H9 (cell line): ENCODE measurements around the gene PLCB1. TPM values are rescaled to one million over a fixed set of nuclear protein-coding genes. Genes with fewer than 3 reads are reported as not detected.

Experiments used
- DNase-seq: peaks from one replicate; pipeline ENCODE4 v3.0.0-alpha.2; 2017
- H2AFZ ChIP-seq: one replicate; pipeline ENCODE4 v1.6.1; 2013; ENCODE audit warnings: mild to moderate bottlenecking, low read length, control low read depth, moderate library complexity
- H2AK5ac ChIP-seq: 2 replicates; pipeline ENCODE4 v1.6.1; 2013; ENCODE audit warnings: low read length, control low read depth, mixed read lengths; ENCODE audit not compliant: insufficient read length
- H2BK120ac ChIP-seq: one replicate; pipeline ENCODE4 v1.6.1; 2013; ENCODE audit warnings: low read depth, mild to moderate bottlenecking, low read length, control low read depth, inconsistent platforms; ENCODE audit not compliant: poor library complexity, severe bottlenecking
- H2BK12ac ChIP-seq: 2 replicates; pipeline ENCODE4 v1.6.1; 2013; ENCODE audit warnings: low read length, control low read depth, mixed read lengths, low read depth; ENCODE audit not compliant: insufficient read length
- H2BK15ac ChIP-seq: 2 replicates; pipeline ENCODE4 v1.6.1; 2013; ENCODE audit warnings: low read depth, low read length, control low read depth
- H2BK20ac ChIP-seq: one replicate; pipeline ENCODE4 v1.6.1; 2013; ENCODE audit warnings: low read depth, mild to moderate bottlenecking, low read length, control low read depth, inconsistent platforms; ENCODE audit not compliant: poor library complexity, severe bottlenecking
- H2BK5ac ChIP-seq: 2 replicates; pipeline ENCODE4 v1.6.1; 2013; ENCODE audit warnings: low read length, control low read depth, mixed read lengths; ENCODE audit not compliant: insufficient read length
- H3K14ac ChIP-seq: 2 replicates; pipeline ENCODE4 v1.6.1; 2013; ENCODE audit warnings: low read length, control low read depth; ENCODE audit not compliant: insufficient read depth
- H3K18ac ChIP-seq: 2 replicates; pipeline ENCODE4 v1.6.1; 2013; ENCODE audit warnings: low read depth, mild to moderate bottlenecking, mixed read lengths, low read length, control low read depth; ENCODE audit not compliant: insufficient read length
- H3K23ac ChIP-seq: 2 replicates; pipeline ENCODE4 v1.6.1; 2013; ENCODE audit warnings: low read length, control low read depth, mixed read lengths, low read depth; ENCODE audit not compliant: insufficient read length
- H3K23me2 ChIP-seq: 2 replicates; pipeline ENCODE4 v1.6.1; 2013; ENCODE audit warnings: low read depth, mild to moderate bottlenecking, mixed read lengths, low read length, control low read depth; ENCODE audit not compliant: insufficient read length, poor library complexity, severe bottlenecking
- H3K27ac ChIP-seq: 2 replicates; pipeline ENCODE4 v1.5.1; 2013; ENCODE audit warnings: low read length, control low read depth, mixed read lengths, low read depth; ENCODE audit not compliant: insufficient read length
- H3K27me3 ChIP-seq: 2 replicates; pipeline ENCODE4 v1.6.1; 2013; ENCODE audit warnings: low read length, control low read depth, inconsistent platforms; ENCODE audit not compliant: insufficient read depth
- H3K4ac ChIP-seq: 2 replicates; pipeline ENCODE4 v1.6.1; 2013; ENCODE audit warnings: low read depth, mild to moderate bottlenecking, control low read depth, inconsistent platforms, low read length, moderate library complexity
- H3K4me1 ChIP-seq: 2 replicates; pipeline ENCODE4 v1.6.1; 2013; ENCODE audit warnings: low read length, control low read depth, inconsistent platforms; ENCODE audit not compliant: insufficient read depth
- H3K4me2 ChIP-seq: 2 replicates; pipeline ENCODE4 v1.6.1; 2013; ENCODE audit warnings: low read length, control low read depth, mixed read lengths; ENCODE audit not compliant: insufficient read length, insufficient read depth
- H3K56ac ChIP-seq: 2 replicates; pipeline ENCODE4 v1.6.1; 2013; ENCODE audit warnings: low read depth, mild to moderate bottlenecking, mixed read lengths, low read length, control low read depth; ENCODE audit not compliant: insufficient read length
- H3K79me1 ChIP-seq: 2 replicates; pipeline ENCODE4 v1.6.1; 2013; ENCODE audit warnings: low read depth, mild to moderate bottlenecking, moderate library complexity, low read length, control low read depth, inconsistent platforms; ENCODE audit not compliant: insufficient read depth, poor library complexity, severe bottlenecking
- H3K79me2 ChIP-seq: 2 replicates; pipeline ENCODE4 v1.6.1; 2013; ENCODE audit warnings: low read length, control low read depth, inconsistent platforms; ENCODE audit not compliant: insufficient read depth
- H3K9ac ChIP-seq: 2 replicates; pipeline ENCODE4 v1.6.1; 2013; ENCODE audit warnings: low read length, control low read depth, mixed read lengths; ENCODE audit not compliant: insufficient read length; ENCODE audit errors: extremely low read depth
- H3K9me3 ChIP-seq: one replicate; pipeline ENCODE4 v1.6.1; 2013; ENCODE audit warnings: low read depth, low read length, inconsistent platforms; ENCODE audit not compliant: control insufficient read depth
- H3T11ph ChIP-seq: one replicate; pipeline ENCODE4 v1.6.1; 2013; ENCODE audit warnings: mild to moderate bottlenecking, low read length, control low read depth, inconsistent platforms
- H4K20me1 ChIP-seq: one replicate; pipeline ENCODE4 v1.6.1; 2013; ENCODE audit not compliant: control insufficient read depth, insufficient read length, insufficient read depth
- H4K5ac ChIP-seq: 2 replicates; pipeline ENCODE4 v1.6.1; 2013; ENCODE audit warnings: low read depth, mild to moderate bottlenecking, mixed read lengths, low read length, control low read depth; ENCODE audit not compliant: insufficient read length
- H4K8ac ChIP-seq: replicated peaks from 2 replicates; pipeline ENCODE4 v1.6.1; 2013; ENCODE audit warnings: low read length, control low read depth, mixed read lengths, low read depth; ENCODE audit not compliant: insufficient read length
- H4K91ac ChIP-seq: 2 replicates; pipeline ENCODE4 v1.6.1; 2013; ENCODE audit warnings: low read depth, mild to moderate bottlenecking, moderate library complexity, mixed read lengths, low read length, control low read depth; ENCODE audit not compliant: insufficient read length
- H3K27ac Mint-ChIP-seq, 3 experiments: 2 replicates in 2 of 3; 3 replicates in 1 of 3; pipeline ENCODE4 v1.8.0; 2020 to 2021; ENCODE audit warnings: mixed read lengths in 3 of 3, mild to moderate bottlenecking in 1 of 3, moderate library complexity in 1 of 3
- H3K27me3 Mint-ChIP-seq: 2 replicates; pipeline ENCODE4 v1.8.0; 2021; ENCODE audit warnings: low read depth, mild to moderate bottlenecking, moderate library complexity, mixed read lengths
- H3K36me3 Mint-ChIP-seq, 3 experiments: 2 replicates in 2 of 3; 3 replicates in 1 of 3; pipeline ENCODE4 v1.8.0; 2020 to 2021; ENCODE audit warnings: low read depth in 3 of 3, mixed read lengths in 3 of 3; ENCODE audit not compliant: insufficient read depth in 1 of 3
- H3K4me1 Mint-ChIP-seq, 2 experiments: 2 replicates each; pipeline ENCODE4 v1.8.0; 2020; ENCODE audit warnings: mixed read lengths in 2 of 2
- H3K4me3 Mint-ChIP-seq, 2 experiments: 2 replicates in 1 of 2; 3 replicates in 1 of 2; pipeline ENCODE4 v1.8.0; 2020 to 2021; ENCODE audit warnings: mild to moderate bottlenecking in 2 of 2, mixed read lengths in 2 of 2, moderate library complexity in 1 of 2
- H3K9me3 Mint-ChIP-seq, 2 experiments: 2 replicates in 1 of 2; 3 replicates in 1 of 2; pipeline ENCODE4 v1.8.0; 2020; ENCODE audit warnings: mild to moderate bottlenecking in 2 of 2, mixed read lengths in 2 of 2, moderate library complexity in 1 of 2
- WGBS: extraction: QIAGEN DNeasy Blood & Tissue Kit; methylation state at CpG from one replicate; pipeline ENCODE4 v1.1.7; 2013; ENCODE audit warnings: missing lambda C conversion rate, low lambda C conversion rate, mixed read lengths; ENCODE audit not compliant: insufficient read length; ENCODE audit errors: extremely low coverage; 5-methylcytosine and 5-hydroxymethylcytosine counted together
- total RNA-seq: library from RNA; stranded (reverse); gene quantifications from 2 replicates; pipeline ENCODE4 v1.2.1, GENCODE V29; 2021
- TF ChIP-seq, protein P1 (sequence below): fragments of 200-600 bp; sonication (generic); conservative IDR thresholded peaks from 3 replicates; pipeline ENCODE4 v1.8.0; 2021; ENCODE audit warnings: antibody characterized with exemption, mild to moderate bottlenecking

The PLCB1 gene
- total RNA-seq, 1 experiment from 2014 or later = 11.5 TPM

GRCh38 chr20:8335495-8336195 is 203.6 kb downstream of the PLCB1 start:
- H3K56ac ChIP-seq = no peak overlapping the region
- H3K9ac ChIP-seq = no peak overlapping the region
- H2BK12ac ChIP-seq = no peak overlapping the region
- H3K79me2 ChIP-seq = no peaks in the 10 kb centered on the region
- H4K20me1 ChIP-seq = no peaks in the 10 kb centered on the region
- Mint-ChIP-seq H3K27me3 (no peaks in the 10 kb centered on the region), H3K36me3 (no peaks in the 10 kb centered on the region), H3K4me1 (peaks cover 6 to 7% of the 10 kb centered on the region in 2 experiments), H3K9me3 (no peaks in the 10 kb centered on the region; a peak in 1 of 5 replicates), H3K4me3 (no peak overlapping the region), H3K27ac (0 out of 7 replicates have a peak overlapping the region, but pooled peaks of 1 of the 3 experiments have one; percentile 3)
- no peak overlapping the region for H2BK20ac ChIP-seq
- TF ChIP-seq, protein P1, sequence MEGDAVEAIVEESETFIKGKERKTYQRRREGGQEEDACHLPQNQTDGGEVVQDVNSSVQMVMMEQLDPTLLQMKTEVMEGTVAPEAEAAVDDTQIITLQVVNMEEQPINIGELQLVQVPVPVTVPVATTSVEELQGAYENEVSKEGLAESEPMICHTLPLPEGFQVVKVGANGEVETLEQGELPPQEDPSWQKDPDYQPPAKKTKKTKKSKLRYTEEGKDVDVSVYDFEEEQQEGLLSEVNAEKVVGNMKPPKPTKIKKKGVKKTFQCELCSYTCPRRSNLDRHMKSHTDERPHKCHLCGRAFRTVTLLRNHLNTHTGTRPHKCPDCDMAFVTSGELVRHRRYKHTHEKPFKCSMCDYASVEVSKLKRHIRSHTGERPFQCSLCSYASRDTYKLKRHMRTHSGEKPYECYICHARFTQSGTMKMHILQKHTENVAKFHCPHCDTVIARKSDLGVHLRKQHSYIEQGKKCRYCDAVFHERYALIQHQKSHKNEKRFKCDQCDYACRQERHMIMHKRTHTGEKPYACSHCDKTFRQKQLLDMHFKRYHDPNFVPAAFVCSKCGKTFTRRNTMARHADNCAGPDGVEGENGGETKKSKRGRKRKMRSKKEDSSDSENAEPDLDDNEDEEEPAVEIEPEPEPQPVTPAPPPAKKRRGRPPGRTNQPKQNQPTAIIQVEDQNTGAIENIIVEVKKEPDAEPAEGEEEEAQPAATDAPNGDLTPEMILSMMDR = no peak
- no peak overlapping the region for H2AK5ac ChIP-seq
- H3K4ac ChIP-seq = no peak overlapping the region
- no peak overlapping the region for H4K91ac ChIP-seq
- no peak overlapping the region for H3K14ac ChIP-seq
- H3K18ac ChIP-seq = no peak overlapping the region
- H2BK5ac ChIP-seq = no peak overlapping the region
- no peaks in the 10 kb centered on the region for H3K9me3 ChIP-seq
- DNase-seq = no peak
- WGBS = no CpG with 5 or more reads among the region's 7 CpGs
- H4K5ac ChIP-seq = no peak overlapping the region
- H3K4me2 ChIP-seq = no peak overlapping the region
- H3K23ac ChIP-seq = no peak overlapping the region
- H2BK120ac ChIP-seq = no peak overlapping the region
- H3K27ac ChIP-seq = no peak overlapping the region
- H3T11ph ChIP-seq = no peak overlapping the region
- H2AFZ ChIP-seq = no peak overlapping the region
- H3K4me1 ChIP-seq = 0 out of 2 replicates have a peak, but pooled peaks cover 2% of the 10 kb centered on the region
- H3K23me2 ChIP-seq = no peaks in the 10 kb centered on the region
- no peak overlapping the region for H2BK15ac ChIP-seq
- no peak overlapping the region for H4K8ac ChIP-seq
- H3K79me1 ChIP-seq = no peaks in the 10 kb centered on the region
- H3K27me3 ChIP-seq = no peaks in the 10 kb centered on the region
